Cardiac fibroblast (primary cell): ENCODE results near the gene TRPM7.

Experiments used
- DNase-seq, 2 donors: peaks; one replicate each; pipeline versions ENCODE4 v3.0.0 to v3.0.0-alpha.2; 2010; ENCODE audit warnings: low read depth in 2 of 2
- H3K4me3 ChIP-seq, 2 donors: replicated peaks in 1 of 2; 1 replicate in 1 of 2; 2 replicates in 1 of 2; pipeline ENCODE4 v1.5.1; 2011; ENCODE audit warnings: low read depth in 2 of 2, low read length in 2 of 2, mild to moderate bottlenecking in 2 of 2, moderate library complexity in 1 of 2
- TF ChIP-seq, protein P1 (sequence below): IDR thresholded peaks from one replicate; pipeline ENCODE4 v1.5.1; 2011; ENCODE audit warnings: low read depth, mild to moderate bottlenecking, low read length, inconsistent platforms

Gene TRPM7

DNA sequence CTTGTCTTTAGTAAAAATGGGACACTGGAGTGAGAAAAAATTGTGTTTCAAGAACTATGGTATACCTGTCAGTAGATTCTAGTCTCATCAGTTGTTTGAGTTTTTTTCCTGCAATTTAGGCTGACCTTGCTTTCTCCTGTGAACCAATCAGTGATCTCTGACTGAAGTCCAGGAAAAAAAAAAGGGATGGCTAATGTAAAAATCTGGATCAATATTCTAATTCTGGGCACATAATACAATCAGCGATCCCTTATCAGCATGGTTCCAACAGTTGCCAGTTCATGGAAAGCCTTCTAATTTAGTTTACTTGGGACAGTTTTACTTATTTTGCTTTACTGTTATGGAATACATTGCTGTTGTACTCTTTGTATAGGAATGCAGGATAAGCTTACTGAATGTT is 17.0 kb downstream of the TRPM7 start:
- TF ChIP-seq, protein P1, sequence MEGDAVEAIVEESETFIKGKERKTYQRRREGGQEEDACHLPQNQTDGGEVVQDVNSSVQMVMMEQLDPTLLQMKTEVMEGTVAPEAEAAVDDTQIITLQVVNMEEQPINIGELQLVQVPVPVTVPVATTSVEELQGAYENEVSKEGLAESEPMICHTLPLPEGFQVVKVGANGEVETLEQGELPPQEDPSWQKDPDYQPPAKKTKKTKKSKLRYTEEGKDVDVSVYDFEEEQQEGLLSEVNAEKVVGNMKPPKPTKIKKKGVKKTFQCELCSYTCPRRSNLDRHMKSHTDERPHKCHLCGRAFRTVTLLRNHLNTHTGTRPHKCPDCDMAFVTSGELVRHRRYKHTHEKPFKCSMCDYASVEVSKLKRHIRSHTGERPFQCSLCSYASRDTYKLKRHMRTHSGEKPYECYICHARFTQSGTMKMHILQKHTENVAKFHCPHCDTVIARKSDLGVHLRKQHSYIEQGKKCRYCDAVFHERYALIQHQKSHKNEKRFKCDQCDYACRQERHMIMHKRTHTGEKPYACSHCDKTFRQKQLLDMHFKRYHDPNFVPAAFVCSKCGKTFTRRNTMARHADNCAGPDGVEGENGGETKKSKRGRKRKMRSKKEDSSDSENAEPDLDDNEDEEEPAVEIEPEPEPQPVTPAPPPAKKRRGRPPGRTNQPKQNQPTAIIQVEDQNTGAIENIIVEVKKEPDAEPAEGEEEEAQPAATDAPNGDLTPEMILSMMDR = no peak
- no peak overlapping the region for H3K4me3 ChIP-seq
- DNase-seq = no peak

GRCh38 chr15:50665938-50666337 is 20.7 kb downstream of the TRPM7 start:
- H3K4me3 ChIP-seq = no peak overlapping the region
- no peak for DNase-seq
- TF ChIP-seq, protein P1 = no peak

DNA sequence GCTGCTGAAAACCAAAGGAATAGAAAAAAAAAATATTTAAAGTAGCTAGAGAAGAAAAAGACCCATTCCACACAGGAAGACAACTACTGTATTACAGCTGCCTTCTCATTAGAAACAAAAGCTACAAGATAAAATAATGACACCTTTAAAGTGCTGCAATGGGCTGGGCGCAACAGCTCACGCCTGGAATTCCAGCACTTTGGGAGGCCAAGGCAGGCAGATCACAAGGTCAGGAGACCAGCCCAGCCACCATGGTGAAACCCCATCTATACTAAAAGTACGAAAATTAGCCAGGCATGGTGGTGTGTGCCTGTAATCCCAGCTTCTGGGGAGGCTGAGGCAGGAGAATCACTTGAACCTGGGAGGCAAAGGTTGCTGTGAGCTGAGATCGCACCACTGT is 31.0 kb downstream of the TRPM7 start:
- no peak overlapping the region for H3K4me3 ChIP-seq
- TF ChIP-seq, protein P1 = no peak
- DNase-seq = no peak

DNA sequence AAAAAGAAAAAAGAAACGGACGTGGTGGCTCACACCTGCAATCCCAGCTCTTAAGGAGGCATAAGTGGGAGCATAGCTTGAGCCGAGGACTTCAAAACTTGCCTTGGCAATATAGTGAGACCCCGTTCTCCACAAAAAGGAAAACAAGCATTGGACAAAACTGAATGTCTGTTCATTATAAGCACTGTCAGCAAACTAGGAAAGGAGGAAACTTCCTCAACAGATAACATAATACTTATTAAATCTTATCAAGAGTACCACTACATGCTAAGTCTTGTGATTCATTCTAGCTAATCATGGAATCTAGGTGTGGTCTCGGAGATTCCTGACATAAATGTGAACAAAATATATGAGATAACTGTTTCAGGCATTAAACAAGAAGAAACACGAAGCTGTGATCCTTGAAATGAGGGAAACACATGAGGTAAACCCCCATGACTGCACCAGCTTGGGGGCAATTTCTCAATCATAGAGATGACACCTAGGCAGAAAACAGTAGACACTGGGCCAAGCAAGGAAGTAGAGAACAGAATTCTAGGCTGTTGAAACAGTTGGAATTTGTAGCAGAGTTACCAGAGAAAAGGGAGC is 33.3 kb downstream of the TRPM7 start:
- H3K4me3 ChIP-seq = no peak overlapping the region
- DNase-seq = no peak
- TF ChIP-seq, protein P1 = no peak

- H3K4me3 ChIP-seq = no peak overlapping the region
- TF ChIP-seq, protein P1 = no peak
- DNase-seq = no peak
Measured at GRCh38 chr15:50652671-50653070, 33.9 kb downstream of the TRPM7 start.

DNA sequence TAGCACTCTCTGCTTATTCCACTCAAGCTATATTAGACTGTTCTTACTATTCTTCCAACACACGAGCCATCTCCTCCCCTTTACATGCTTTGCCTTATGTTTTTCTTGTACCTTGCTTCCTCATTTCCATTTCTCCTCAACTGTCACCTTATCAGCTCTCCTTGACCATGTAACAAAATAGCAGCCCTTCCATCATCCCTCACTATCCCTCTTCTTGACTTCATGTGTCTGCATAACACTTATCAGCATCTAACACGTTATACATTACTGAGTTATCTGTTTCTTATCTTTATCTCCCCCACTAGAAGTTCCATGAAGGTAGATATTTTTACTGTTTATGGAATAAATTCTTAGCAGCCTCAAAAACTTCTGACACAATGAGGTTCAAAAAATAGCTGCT is 45.3 kb downstream of the TRPM7 start:
- TF ChIP-seq, protein P1 = no peak
- no peak overlapping the region for H3K4me3 ChIP-seq
- no peak for DNase-seq

- no peak overlapping the region for H3K4me3 ChIP-seq
- no peak for DNase-seq
- TF ChIP-seq, protein P1 = no peak
Measured at GRCh38 chr15:50636146-50636545, 50.5 kb downstream of the TRPM7 start.
